ENCODE measurements around the gene SMURF2.

The SMURF2 gene

GRCh38 chr17:64496786-64497564 lies 165.1 kb downstream of the SMURF2 start, which contains the start of gene POLG2:
Gene POLG2, minus strand, starts transcription at chr17:64497054. Its CDS starts 86 bp downstream, at chr17:64496968.
- H3K4me3 ChIP-seq (ENCODE audit: control insufficient read depth, low read depth, low read length): peak within 1 kb of the TSS; percentile 78
- DNase-seq (ENCODE audit: low read depth): peak; percentile 62
- peak; percentile 59 for TF ChIP-seq CTCF (IDR thresholded peaks at IDR 0.05; ENCODE audit: control insufficient read depth, insufficient read depth, low read depth, low read length, missing control alignments)

GRCh38 chr17:64496348-64496785 lies 165.7 kb downstream of the SMURF2 start:
- no peak for TF ChIP-seq CTCF (IDR thresholded peaks at IDR 0.05; ENCODE audit: control insufficient read depth, insufficient read depth, low read depth, low read length, missing control alignments)
- peak overlapping the region; percentile 78 for H3K4me3 ChIP-seq (ENCODE audit: control insufficient read depth, low read depth, low read length)
- DNase-seq (ENCODE audit: low read depth): no peak
